K562 treated with DMSO at 1 percent for 48 hours (cell line): Measurements from ENCODE around the gene ERAS. TPM values are rescaled to one million over a fixed set of nuclear protein-coding genes. Genes with fewer than 3 reads are reported as not detected.

Source experiments
- total RNA-seq: library from RNA; unstranded; fragments of 300-600 nt; gene quantifications from 2 replicates; pipeline ENCODE4 v1.2.3, GENCODE V29; 2022; ENCODE audit warnings: low replicate concordance; ENCODE audit errors: extremely low read depth

Gene ERAS
- not detected in 2 replicates for total RNA-seq

GRCh38 chrX:48826135-48826875 is at the start of gene ERAS:
TSS of gene ERAS (plus strand) at chrX:48826513. CDS start at chrX:48829124, 2,611 bp downstream.

GRCh38 chrX:48786341-48786800 is 39.9 kb upstream of the ERAS start, which contains the start of gene GATA1:
TSS of gene GATA1 (plus strand) at chrX:48786590. CDS start at chrX:48791110, 4,520 bp downstream.

GRCh38 chrX:48801280-48802088 is 24.8 kb upstream of the ERAS start, which contains the start of gene HDAC6:
TSS of gene HDAC6 (plus strand) at chrX:48802067. CDS start at chrX:48802693, 626 bp downstream.

GRCh38 chrX:48835524-48836329 is 9.4 kb downstream of the ERAS start, which contains the start of gene PCSK1N:
TSS of gene PCSK1N (minus strand) at chrX:48835610. CDS start at chrX:48835532, 78 bp downstream.

Other genes starting within 250 kb of the ERAS start
- gene WDR13, start 229.0 kb upstream of the ERAS start, total RNA-seq, result not detected in 2 replicates
- gene WAS, start 142.7 kb upstream of the ERAS start, total RNA-seq, result not detected in 2 replicates
- not detected in 2 replicates for gene SUV39H1, start 129.8 kb upstream of the ERAS start, total RNA-seq
- not detected in 2 replicates for gene GLOD5, start 64.8 kb upstream of the ERAS start, total RNA-seq
- gene GATA1, start 39.9 kb upstream of the ERAS start, total RNA-seq, result not detected in 2 replicates
- gene HDAC6, start 24.4 kb upstream of the ERAS start, total RNA-seq, result not detected in 2 replicates
- not detected in 2 replicates for gene PCSK1N, start 9.1 kb downstream of the ERAS start, total RNA-seq
- not detected in 2 replicates for gene TIMM17B, start 71.3 kb downstream of the ERAS start, total RNA-seq
- 606 TPM in 1 of 2 replicates, not detected in the other for gene PQBP1, start 71.4 kb downstream of the ERAS start, total RNA-seq
- gene SLC35A2, start 85.1 kb downstream of the ERAS start, total RNA-seq, result not detected in 2 replicates
- not detected in 2 replicates for gene PIM2, start 92.5 kb downstream of the ERAS start, total RNA-seq
- not detected in 2 replicates for gene OTUD5, start 131.1 kb downstream of the ERAS start, total RNA-seq
- gene KCND1, start 145.3 kb downstream of the ERAS start, total RNA-seq, result not detected in 2 replicates
- not detected in 2 replicates for gene GRIPAP1, start 175.8 kb downstream of the ERAS start, total RNA-seq
- not detected in 2 replicates for gene TFE3, start 216.8 kb downstream of the ERAS start, total RNA-seq
- gene CCDC120, start 232.5 kb downstream of the ERAS start, total RNA-seq, result not detected in 2 replicates
- not detected in 2 replicates for gene PRAF2, start 247.5 kb downstream of the ERAS start, total RNA-seq